MM.1S (cell line): ENCODE data around the gene QPCT.

Experiments used
- DNase-seq: peaks from one replicate; pipeline ENCODE4 v3.0.0-alpha.2; 2015
- H2AFZ ChIP-seq: fragments of 300-600 bp; sonication (generic); 2 replicates; pipeline ENCODE4 v1.6.0; 2016; ENCODE audit warnings: antibody characterized with exemption, low read length
- H3F3A ChIP-seq: fragments of 300-600 bp; sonication (generic); 2 replicates; pipeline ENCODE4 v1.6.1; 2016; ENCODE audit warnings: mild to moderate bottlenecking, antibody characterized with exemption, low read length, moderate library complexity, mixed read lengths; ENCODE audit not compliant: insufficient read depth
- H3K27ac ChIP-seq: fragments of 300-600 bp; sonication (generic); 2 replicates; pipeline ENCODE4 v1.5.1; 2016; ENCODE audit warnings: mild to moderate bottlenecking, low read length
- H3K27me3 ChIP-seq: fragments of 300-600 bp; sonication (generic); replicated peaks from 2 replicates; pipeline ENCODE4 v1.6.0; 2016; ENCODE audit warnings: low read length; ENCODE audit not compliant: insufficient read depth
- H3K36me3 ChIP-seq: fragments of 300-600 bp; sonication (generic); replicated peaks from 2 replicates; pipeline ENCODE4 v1.6.1; 2016; ENCODE audit warnings: mild to moderate bottlenecking, low read length, mixed read lengths; ENCODE audit not compliant: insufficient read depth
- H3K4me1 ChIP-seq: fragments of 300-600 bp; sonication (generic); 2 replicates; pipeline ENCODE4 v1.6.1; 2016; ENCODE audit warnings: low read length, mixed read lengths
- H3K4me2 ChIP-seq: fragments of 300-600 bp; sonication (generic); 2 replicates; pipeline ENCODE4 v1.6.0; 2016; ENCODE audit warnings: low read depth, low read length
- H3K4me3 ChIP-seq: fragments of 300-600 bp; sonication (generic); 2 replicates; pipeline ENCODE4 v1.5.1; 2016; ENCODE audit warnings: low read length, mixed read lengths
- H3K79me2 ChIP-seq: fragments of 300-600 bp; sonication (generic); 2 replicates; pipeline ENCODE4 v1.6.1; 2016; ENCODE audit warnings: mixed run types, low read length, mixed read lengths
- H3K9ac ChIP-seq: fragments of 300-600 bp; sonication (generic); 2 replicates; pipeline ENCODE4 v1.6.1; 2016; ENCODE audit warnings: low read length, mixed read lengths
- H3K9me2 ChIP-seq: fragments of 300-600 bp; sonication (generic); replicated peaks from 2 replicates; pipeline ENCODE4 v1.6.1; 2016; ENCODE audit warnings: mild to moderate bottlenecking, low read length, mixed read lengths; ENCODE audit not compliant: insufficient read depth
- H3K9me3 ChIP-seq: fragments of 300-600 bp; sonication (generic); replicated peaks from 2 replicates; pipeline ENCODE4 v1.6.1; 2016; ENCODE audit warnings: mild to moderate bottlenecking, low read length, mixed read lengths; ENCODE audit not compliant: insufficient read depth
- H4K20me1 ChIP-seq: fragments of 300-600 bp; sonication (generic); 2 replicates; pipeline ENCODE4 v1.6.1; 2016; ENCODE audit warnings: mild to moderate bottlenecking, low read length, moderate library complexity, mixed read lengths; ENCODE audit not compliant: insufficient read depth
- CTCF ChIP-seq: fragments of 300-600 bp; sonication (generic); IDR thresholded peaks from 2 replicates; pipeline ENCODE4 v1.5.1; 2016; ENCODE audit warnings: antibody characterized with exemption, low read length, mixed read lengths
- EZH2 ChIP-seq: fragments of 300-600 bp; sonication (generic); optimal IDR thresholded peaks from 2 replicates; pipeline ENCODE3; 2017; ENCODE audit warnings: low read depth, mild to moderate bottlenecking, antibody characterized with exemption, low read length, mixed read lengths
- EZH2phosphoT487 ChIP-seq: fragments of 300-600 bp; sonication (generic); IDR thresholded peaks from 2 replicates; pipeline ENCODE4 v1.6.1; 2018; ENCODE audit warnings: antibody characterized with exemption, low read length

Gene QPCT

GRCh38 chr2:37396890-37397565 is 52.6 kb downstream of the QPCT start:
- no peak for TF ChIP-seq EZH2
- TF ChIP-seq EZH2phosphoT487, result no peak
- no peak for TF ChIP-seq CTCF
- H3K4me3 ChIP-seq, result no peak overlapping the region
- no peaks in the 10 kb centered on the region for H3K9me2 ChIP-seq
- H3F3A ChIP-seq, result peaks cover 20% of the 10 kb centered on the region; the same call in 1 of the 2 replicates
- no peaks in the 10 kb centered on the region for H3K27me3 ChIP-seq
- H3K4me2 ChIP-seq, result peak overlapping the region; percentile 20; the same call in 1 of the 2 replicates
- H3K27ac ChIP-seq, result peak overlapping the region; percentile 55; the same call in 1 of the 2 replicates
- H2AFZ ChIP-seq, result 0 out of 2 replicates have a peak overlapping the region, but pooled peaks have one; percentile 4
- H4K20me1 ChIP-seq, result no peaks in the 10 kb centered on the region
- H3K9ac ChIP-seq, result no peak overlapping the region; the same call in 1 of the 2 replicates
- H3K4me1 ChIP-seq, result peaks cover 52% of the 10 kb centered on the region
- DNase-seq, result peak; percentile 54
- H3K79me2 ChIP-seq, result peaks cover 38% of the 10 kb centered on the region
- H3K9me3 ChIP-seq, result no peaks in the 10 kb centered on the region
- no peaks in the 10 kb centered on the region for H3K36me3 ChIP-seq

- DNase-seq, result no peak
Observed at GRCh38 chr2:37398990-37399389, 54.6 kb downstream of the QPCT start.

GRCh38 chr2:37400041-37400440 is 55.6 kb downstream of the QPCT start:
- Histone ChIP-seq H3K36me3 (no peaks in the 10 kb centered on the region), H3K9me3 (no peaks in the 10 kb centered on the region), H3K4me2 (no peak overlapping the region), H4K20me1 (no peaks in the 10 kb centered on the region), H3K4me1 (peaks cover 28% of the 10 kb centered on the region), H3F3A (peaks cover 9% of the 10 kb centered on the region; the same call in 1 of the 2 replicates), H3K27me3 (no peaks in the 10 kb centered on the region), H3K4me3 (no peak overlapping the region), H3K9me2 (no peaks in the 10 kb centered on the region), H3K27ac (no peak overlapping the region), H3K79me2 (peaks cover 10% of the 10 kb centered on the region), H2AFZ (no peak overlapping the region), H3K9ac (no peak overlapping the region)
- TF ChIP-seq EZH2phosphoT487, result no peak
- TF ChIP-seq CTCF, result no peak
- TF ChIP-seq EZH2, result no peak
- no peak for DNase-seq

More at GRCh38 chr2:37398990-37399389, 54.6 kb downstream of the QPCT start:
- H3K9me2 ChIP-seq, result no peaks in the 10 kb centered on the region
- H4K20me1 ChIP-seq, result no peaks in the 10 kb centered on the region
- no peak overlapping the region for H3K4me3 ChIP-seq
- H3K79me2 ChIP-seq, result peaks cover 21% of the 10 kb centered on the region
- H3K36me3 ChIP-seq, result no peaks in the 10 kb centered on the region
- H3K4me1 ChIP-seq, result peaks cover 38% of the 10 kb centered on the region
- TF ChIP-seq CTCF (no peak), EZH2 (no peak), EZH2phosphoT487 (no peak)
- H3K27ac ChIP-seq, result no peak overlapping the region
- no peak overlapping the region for H3K9ac ChIP-seq
- no peak overlapping the region for H3K4me2 ChIP-seq
- no peaks in the 10 kb centered on the region for H3K27me3 ChIP-seq
- H3F3A ChIP-seq, result peaks cover 19% of the 10 kb centered on the region; the same call in 1 of the 2 replicates
- H2AFZ ChIP-seq, result no peak overlapping the region
- H3K9me3 ChIP-seq, result no peaks in the 10 kb centered on the region
